GM19193 (cell line): Measurements from ENCODE around the gene KCNAB2.

ENCODE experiments used
- POLR2A ChIP-seq: IDR thresholded peaks from 4 replicates; pipeline ENCODE4 v1.6.1; 2011; ENCODE audit not compliant: insufficient read depth, insufficient read length; ENCODE audit errors: extremely low read depth

KCNAB2 gene

GRCh38 chr1:6007318-6008083 lies 38.2 kb upstream of the KCNAB2 start:
- TF ChIP-seq POLR2A, result no peak

GRCh38 chr1:6008084-6008415 lies 37.6 kb upstream of the KCNAB2 start:
- no peak for TF ChIP-seq POLR2A

- no peak for TF ChIP-seq POLR2A
Observed at GRCh38 chr1:6008696-6009095, 37.0 kb upstream of the KCNAB2 start.

- TF ChIP-seq POLR2A, result no peak
Observed at GRCh38 chr1:6009120-6010040, 36.3 kb upstream of the KCNAB2 start.

GRCh38 chr1:6010554-6010953 lies 35.1 kb upstream of the KCNAB2 start:
- no peak for TF ChIP-seq POLR2A

- TF ChIP-seq POLR2A, result no peak
Observed at GRCh38 chr1:6011161-6011945, 34.3 kb upstream of the KCNAB2 start.

GRCh38 chr1:6011946-6012258 lies 33.8 kb upstream of the KCNAB2 start:
- TF ChIP-seq POLR2A, result no peak

GRCh38 chr1:6012529-6013318 lies 33.0 kb upstream of the KCNAB2 start:
- TF ChIP-seq POLR2A, result no peak

- TF ChIP-seq POLR2A, result no peak
Observed at GRCh38 chr1:6013491-6013890, 32.2 kb upstream of the KCNAB2 start.

- no peak for TF ChIP-seq POLR2A
Observed at GRCh38 chr1:6014130-6014999, 31.3 kb upstream of the KCNAB2 start.

- TF ChIP-seq POLR2A, result no peak
Observed at GRCh38 chr1:6016191-6016865, 29.4 kb upstream of the KCNAB2 start.

GRCh38 chr1:6019166-6019845 lies 26.4 kb upstream of the KCNAB2 start:
- TF ChIP-seq POLR2A, result no peak

- no peak for TF ChIP-seq POLR2A
Observed at GRCh38 chr1:6022193-6022592, 23.5 kb upstream of the KCNAB2 start.
